Measurements from ENCODE around the gene ASPG.
"Not testable (repeated sequence)": the region's sequence is repeated elsewhere in the genome, so short reads cannot be mapped to it uniquely, and the experiment has no call there.

Gene ASPG

GRCh38 chr14:104151566-104152245, 66.2 kb downstream of the ASPG start:
- H3K4me3 ChIP-seq (ENCODE audit: low read length), result no peak overlapping the region
- DNase-seq (ENCODE audit: low read depth, low spot score), result no peak

- no peak for DNase-seq (ENCODE audit: low read depth, low spot score)
- no peak overlapping the region for H3K4me3 ChIP-seq (ENCODE audit: low read length)
These were observed 66.7 kb downstream of the ASPG start for GRCh38 chr14:104152246-104152575.

- H3K4me3 ChIP-seq (ENCODE audit: low read length), result no peak overlapping the region
- no peak for DNase-seq (ENCODE audit: low read depth, low spot score)
These were observed 67.3 kb downstream of the ASPG start for GRCh38 chr14:104152686-104153393.

GRCh38 chr14:104153394-104153755, 67.9 kb downstream of the ASPG start:
- DNase-seq (ENCODE audit: low read depth, low spot score); H3K4me3 ChIP-seq (ENCODE audit: low read length): not testable (repeated sequence)

- H3K4me3 ChIP-seq (ENCODE audit: low read length), result no peak overlapping the region
- no peak for DNase-seq (ENCODE audit: low read depth, low spot score)
These were observed 68.7 kb downstream of the ASPG start for GRCh38 chr14:104154246-104154645.

- DNase-seq (ENCODE audit: low read depth, low spot score), result no peak
- no peak overlapping the region for H3K4me3 ChIP-seq (ENCODE audit: low read length)
These were observed 70.0 kb downstream of the ASPG start for GRCh38 chr14:104155513-104155912.

GRCh38 chr14:104156142-104156541, 70.6 kb downstream of the ASPG start:
- H3K4me3 ChIP-seq (ENCODE audit: low read length), result no peak overlapping the region
- no peak for DNase-seq (ENCODE audit: low read depth, low spot score)

- DNase-seq (ENCODE audit: low read depth, low spot score), result no peak
- no peak overlapping the region for H3K4me3 ChIP-seq (ENCODE audit: low read length)
These were observed 71.8 kb downstream of the ASPG start for GRCh38 chr14:104157016-104157928.

- H3K4me3 ChIP-seq (ENCODE audit: low read length), result no peak overlapping the region
- DNase-seq (ENCODE audit: low read depth, low spot score), result no peak
These were observed 73.6 kb downstream of the ASPG start for GRCh38 chr14:104158827-104159798.

- no peak overlapping the region for H3K4me3 ChIP-seq (ENCODE audit: low read length)
- DNase-seq (ENCODE audit: low read depth, low spot score), result no peak
These were observed 74.5 kb downstream of the ASPG start for GRCh38 chr14:104159990-104160389.

GRCh38 chr14:104161602-104162367, 76.3 kb downstream of the ASPG start:
- DNase-seq (ENCODE audit: low read depth, low spot score), result no peak
- H3K4me3 ChIP-seq (ENCODE audit: low read length), result no peak overlapping the region

- DNase-seq (ENCODE audit: low read depth, low spot score), result no peak
- H3K4me3 ChIP-seq (ENCODE audit: low read length), result no peak overlapping the region
These were observed 77.0 kb downstream of the ASPG start for GRCh38 chr14:104162495-104162894.

- no peak for DNase-seq (ENCODE audit: low read depth, low spot score)
These were observed 78.0 kb downstream of the ASPG start for GRCh38 chr14:104163541-104163940.

GRCh38 chr14:104164041-104164440, 78.5 kb downstream of the ASPG start:
- DNase-seq (ENCODE audit: low read depth, low spot score), result no peak
- no peak overlapping the region for H3K4me3 ChIP-seq (ENCODE audit: low read length)

More at GRCh38 chr14:104163541-104163940, 78.0 kb downstream of the ASPG start:
- no peak overlapping the region for H3K4me3 ChIP-seq (ENCODE audit: low read length)

- H3K4me3 ChIP-seq (ENCODE audit: low read length), result no peak overlapping the region
- no peak for DNase-seq (ENCODE audit: low read depth, low spot score)
These were observed 79.0 kb downstream of the ASPG start for GRCh38 chr14:104164512-104164911.
